ENCODE measurements around the gene SMIM10L2A. TPM values are rescaled to one million over a fixed set of nuclear protein-coding genes. Genes with fewer than 3 reads are reported as not detected.

SMIM10L2A gene
- total and polyA plus RNA-seq, 2 of the 8 experiments (the other 6 are each of a cell fraction or from before 2014, with no cell fraction given), result 5.0 to 7.5 TPM

GRCh38 chrX:135410861-135411627 is 10.7 kb upstream of the SMIM10L2A start:
- Histone ChIP-seq H3K56ac (replicated peaks; ENCODE audit: insufficient read length, low read depth, low read length) (no peak overlapping the region), H3K23ac (ENCODE audit: insufficient read length) (no peak overlapping the region), H2BK15ac (ENCODE audit: low read length) (no peak overlapping the region), H4K20me1 (replicated peaks in 1 of 2; ENCODE audit: control insufficient read depth in 1 of 2, insufficient read depth in 2 of 2, low read length in 2 of 2) (no peaks in the 10 kb centered on the region), H3K27ac (ENCODE audit: low read depth, low read length) (no peak overlapping the region), H2BK12ac (ENCODE audit: low read depth, low read length) (no peak overlapping the region), H2AK5ac (ENCODE audit: low read depth, low read length) (no peak overlapping the region), H2BK5ac (ENCODE audit: low read depth, low read length) (no peak overlapping the region), H3K9me3 (ENCODE audit: insufficient read depth in 2 of 2, low read depth in 1 of 2, low read length in 1 of 2) (no peaks in the 10 kb centered on the region), H3K4me3 (ENCODE audit: extremely low read depth in 1 of 4, insufficient read depth in 2 of 4, low read depth in 3 of 4, low read length in 4 of 4) (no peak overlapping the region), H2AFZ (ENCODE audit: low read length) (no peak overlapping the region), H2BK20ac (ENCODE audit: low read length) (no peak overlapping the region), H3K4ac (replicated peaks; ENCODE audit: insufficient read length, low read depth, low read length) (no peak overlapping the region), H3K4me1 (replicated peaks in 1 of 4; ENCODE audit: control insufficient read depth in 3 of 4, insufficient read depth in 4 of 4, low read length in 3 of 4) (peaks cover 0 to 5% (median 0%) of the 10 kb centered on the region in 4 experiments; a peak in 3 of 7 replicates), H3K14ac (ENCODE audit: insufficient read length) (no peak overlapping the region), H2BK120ac (replicated peaks; ENCODE audit: low read depth, low read length) (no peak overlapping the region), H3K23me2 (ENCODE audit: low read depth, low read length) (no peaks in the 10 kb centered on the region), H3K9ac (replicated peaks in 1 of 4; ENCODE audit: extremely low read depth in 1 of 4, low read depth in 3 of 4, low read length in 3 of 4) (no peak overlapping the region), H3K79me1 (ENCODE audit: low read depth, low read length) (no peaks in the 10 kb centered on the region), H3K79me2 (ENCODE audit: control insufficient read depth in 1 of 2, insufficient read depth in 2 of 2, low read length in 2 of 2) (no peaks in the 10 kb centered on the region), H4K5ac (ENCODE audit: insufficient read length, low read depth, low read length) (no peak overlapping the region), H3K36me3 (ENCODE audit: control insufficient read depth in 2 of 4, insufficient read depth in 4 of 4, low read length in 3 of 4) (no peaks in the 10 kb centered on the region), H4K91ac (replicated peaks; ENCODE audit: insufficient read length, low read length) (no peak overlapping the region), H3K27me3 (replicated peaks in 1 of 4; ENCODE audit: control insufficient read depth in 3 of 4, extremely low read depth in 1 of 4, insufficient read depth in 3 of 4, low read length in 3 of 4) (no peaks in the 10 kb centered on the region), H3K18ac (ENCODE audit: extremely low read depth, low read length) (no peak overlapping the region; the same call in 1 of the 2 replicates), H4K8ac (ENCODE audit: extremely low read depth, insufficient read depth, low read length) (no peak overlapping the region), H3K4me2 (ENCODE audit: insufficient read depth in 1 of 2, low read depth in 2 of 2, low read length in 2 of 2) (no peak overlapping the region)
- DNase-seq (ENCODE audit: low read depth in 1 of 2, low spot score in 2 of 2) (no peak), FAIRE-seq (no peak)
- ChIA-PET POLR2A (ENCODE audit: partially characterized antibody) (interaction anchor here (0.7 kb wide), 1 partner anchor 17 kb away, joined by 3 read pairs; no protein-coding TSS in a partner anchor), CTCF (ENCODE audit: partially characterized antibody) (no interaction called here)
- WGBS, 2 experiments (ENCODE audit: extremely low coverage in 1 of 2, insufficient coverage in 1 of 2, insufficient read length in 1 of 2, insufficient replicate concordance in 2 of 2, low coverage in 1 of 2, low lambda C conversion rate in 2 of 2, missing lambda C conversion rate in 1 of 2), result 97% methylated on average over 2 of the region's 2 CpGs; no CpG with 5 or more reads in 1 of the 2 experiments
- TF ChIP-seq SP2 (IDR thresholded peaks at IDR 0.05; ENCODE audit: low read length) (no peak), NRF1 (IDR thresholded peaks at IDR 0.05; ENCODE audit: low read depth, low read length) (no peak), CBX8 (IDR thresholded peaks at IDR 0.05; ENCODE audit: borderline replicate concordance, low read depth, low read length) (no peak), TAF7 (optimal IDR thresholded peaks at IDR 0.05; ENCODE audit: borderline replicate concordance, low read depth, low read length) (no peak), KDM4A (IDR thresholded peaks at IDR 0.05; ENCODE audit: low read depth, low read length, severe bottlenecking) (no peak), GABPA (IDR thresholded peaks at IDR 0.05; ENCODE audit: borderline replicate concordance, insufficient read depth, low read length) (no peak), CEBPB (IDR thresholded peaks at IDR 0.05; ENCODE audit: low read depth, low read length) (no peak), CHD2 (IDR thresholded peaks at IDR 0.05; ENCODE audit: low read length) (no peak), POLR2A (IDR thresholded peaks at IDR 0.05; ENCODE audit: control extremely low read depth in 1 of 2, low read depth in 2 of 2, low read length in 2 of 2) (no peak), RAD21 (IDR thresholded peaks at IDR 0.05 in 1 of 2, conservative IDR thresholded peaks at IDR 0.05 in 1 of 2; ENCODE audit: low read depth in 2 of 2, low read length in 2 of 2) (no peak), ATF3 (IDR thresholded peaks at IDR 0.05; ENCODE audit: insufficient read depth, low read depth, low read length) (no peak), SUZ12 (IDR thresholded peaks at IDR 0.05; ENCODE audit: low read length) (no peak), MAFK (IDR thresholded peaks at IDR 0.05; ENCODE audit: low read depth, low read length) (no peak)
